ENCODE results near the gene APEH.
A peak's percentile ranks its signal among the peaks of the same experiment; 100 is the strongest.

APEH gene

DNA sequence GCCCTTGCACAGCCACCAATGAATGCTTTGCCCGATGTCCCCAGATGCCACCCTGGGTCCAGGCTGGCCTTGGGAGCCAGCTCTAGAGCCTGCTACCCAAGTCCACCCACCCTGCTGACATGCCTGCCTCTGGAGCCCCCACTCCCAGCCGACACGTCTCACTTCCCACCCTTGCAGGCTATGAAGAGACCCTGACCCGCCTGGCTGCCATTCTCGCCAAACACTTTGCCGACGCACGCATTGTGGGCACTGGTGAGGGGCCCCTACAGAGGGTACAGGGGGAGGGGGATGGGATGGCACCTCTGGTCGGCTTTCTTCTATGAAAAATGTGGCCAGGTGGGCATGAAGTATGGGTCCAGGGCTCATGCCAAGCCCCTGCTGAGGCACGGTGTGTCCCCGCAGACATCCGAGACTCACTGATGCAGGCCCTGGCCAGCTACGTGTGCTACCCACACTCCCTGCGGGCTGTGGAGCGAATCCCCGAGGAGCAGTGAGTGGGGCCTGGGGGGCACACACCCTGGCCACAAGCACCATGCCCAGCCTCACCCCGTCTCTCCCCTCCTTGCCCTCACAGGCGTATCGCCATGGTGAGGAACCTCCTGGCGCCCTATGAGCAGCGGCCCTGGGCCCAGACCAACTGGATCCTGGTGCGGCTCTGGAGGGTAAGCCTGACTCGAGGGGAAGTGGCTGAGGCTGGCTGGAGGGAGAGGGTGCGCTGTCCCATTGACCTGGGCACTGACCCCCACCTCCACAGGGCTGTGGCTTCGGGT, 39.4 kb downstream of the APEH start:
- DNase-seq (ENCODE audit: low spot score) = no peak

DNA sequence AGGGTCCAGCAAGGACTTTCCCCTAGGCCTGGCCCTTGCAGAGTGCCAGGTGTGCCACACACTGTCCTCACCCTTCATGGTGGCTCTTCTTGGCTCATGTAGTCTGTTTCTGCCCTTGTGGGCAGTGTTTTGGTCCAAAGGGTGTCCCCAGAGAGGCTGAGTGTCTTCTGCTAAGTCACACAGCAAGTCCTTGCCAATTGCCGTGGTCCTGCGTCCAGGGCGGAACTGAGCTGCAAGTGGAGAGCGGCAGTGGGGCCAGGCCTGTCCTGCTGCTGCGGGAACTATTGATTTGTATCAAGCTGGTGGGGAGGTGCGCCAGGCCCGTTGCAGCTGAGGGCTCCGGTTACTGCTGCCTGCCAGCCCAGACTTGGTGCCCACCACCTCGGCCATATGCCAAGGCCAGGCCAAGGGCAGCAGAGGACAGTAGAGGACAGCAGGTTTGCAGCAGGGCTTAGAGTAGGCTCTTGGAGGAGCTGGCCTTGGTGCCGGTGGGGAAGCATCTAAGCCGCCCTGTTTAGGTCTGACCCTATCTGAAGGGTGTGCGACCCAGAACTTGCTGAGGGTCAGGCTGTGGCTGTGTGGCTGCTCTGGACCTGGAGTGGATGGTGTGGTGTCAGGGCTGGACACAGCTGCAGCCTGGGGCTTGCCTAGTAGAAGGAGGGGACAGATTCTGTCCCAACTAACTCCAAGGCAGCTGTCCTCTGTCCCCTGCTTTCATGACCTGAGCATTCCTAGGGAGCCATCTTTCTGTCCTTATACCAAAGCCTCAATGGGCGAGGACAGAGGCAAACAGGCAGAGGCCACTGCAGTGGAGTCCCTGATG, 40.8 kb downstream of the APEH start:
- DNase-seq (ENCODE audit: low spot score) = no peak

DNA sequence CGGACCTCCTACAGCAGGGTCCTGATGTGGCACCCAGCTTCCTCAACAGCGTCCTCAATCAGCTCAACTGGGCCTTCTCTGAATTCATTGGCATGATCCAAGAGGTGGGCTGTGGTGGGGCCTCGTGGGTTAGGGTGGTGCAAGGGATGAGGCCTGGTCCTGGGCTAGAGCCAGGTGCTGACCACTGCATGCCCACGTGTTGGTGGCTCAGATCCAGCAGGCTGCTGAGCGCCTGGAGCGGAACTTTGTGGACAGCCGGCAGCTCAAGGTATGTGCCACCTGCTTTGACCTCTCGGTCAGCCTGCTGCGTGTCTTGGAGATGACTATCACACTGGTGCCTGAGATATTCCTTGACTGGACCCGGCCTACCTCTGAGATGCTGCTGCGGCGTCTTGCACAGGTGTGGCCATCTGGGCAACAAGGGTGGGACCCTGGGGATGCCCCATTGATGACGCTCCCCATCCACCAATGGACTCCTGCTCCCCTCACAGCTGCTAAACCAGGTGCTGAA, 41.5 kb downstream of the APEH start:
- DNase-seq (ENCODE audit: low spot score) = no peak

DNA sequence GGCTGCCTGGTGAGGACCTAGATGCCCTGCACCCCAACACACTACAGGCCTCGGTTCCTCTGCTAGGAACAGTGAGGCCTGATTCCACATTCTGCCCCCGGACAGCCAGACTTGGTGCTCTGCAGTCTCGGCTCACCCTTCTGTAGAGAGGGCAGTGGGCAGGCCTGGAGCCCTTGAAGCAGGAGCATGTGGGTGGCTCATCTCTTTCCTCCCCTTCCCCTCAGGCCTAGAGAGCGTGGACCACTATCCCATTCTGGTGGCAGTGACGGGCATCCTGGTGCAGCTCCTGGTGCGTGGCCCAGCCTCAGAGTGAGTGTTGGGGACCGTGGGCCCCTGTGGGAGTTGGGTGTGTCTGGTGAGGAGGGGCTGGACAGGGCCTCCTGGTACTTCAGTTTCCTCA, 42.0 kb downstream of the APEH start:
- no peak for DNase-seq (ENCODE audit: low spot score)

DNA sequence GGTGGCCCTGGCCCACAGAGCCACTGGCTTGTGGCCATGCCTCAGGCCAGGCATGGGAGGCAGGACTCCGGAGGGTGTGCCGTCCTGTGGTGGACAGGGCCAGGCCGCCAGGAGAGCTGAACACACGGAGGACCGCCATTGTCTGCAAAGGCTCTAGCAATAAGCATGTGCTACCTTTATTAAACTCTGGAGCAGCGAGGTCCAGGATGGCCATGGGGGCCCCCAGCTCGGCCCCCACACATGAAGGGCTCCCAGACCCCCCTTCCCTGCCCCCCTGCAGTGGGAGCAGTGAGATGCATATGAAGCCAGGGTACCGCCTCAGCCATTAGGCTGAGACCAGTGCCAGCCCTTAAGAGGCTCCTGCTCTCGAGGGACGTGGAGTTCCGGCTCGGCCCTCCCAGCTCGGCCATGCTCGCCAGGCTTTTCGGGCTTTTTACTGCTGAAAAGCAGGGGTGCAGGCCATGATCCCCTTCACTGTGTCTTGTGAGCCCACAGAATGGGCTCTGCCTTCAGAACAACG, 42.6 kb downstream of the APEH start:
- DNase-seq (ENCODE audit: low spot score) = no peak

DNA sequence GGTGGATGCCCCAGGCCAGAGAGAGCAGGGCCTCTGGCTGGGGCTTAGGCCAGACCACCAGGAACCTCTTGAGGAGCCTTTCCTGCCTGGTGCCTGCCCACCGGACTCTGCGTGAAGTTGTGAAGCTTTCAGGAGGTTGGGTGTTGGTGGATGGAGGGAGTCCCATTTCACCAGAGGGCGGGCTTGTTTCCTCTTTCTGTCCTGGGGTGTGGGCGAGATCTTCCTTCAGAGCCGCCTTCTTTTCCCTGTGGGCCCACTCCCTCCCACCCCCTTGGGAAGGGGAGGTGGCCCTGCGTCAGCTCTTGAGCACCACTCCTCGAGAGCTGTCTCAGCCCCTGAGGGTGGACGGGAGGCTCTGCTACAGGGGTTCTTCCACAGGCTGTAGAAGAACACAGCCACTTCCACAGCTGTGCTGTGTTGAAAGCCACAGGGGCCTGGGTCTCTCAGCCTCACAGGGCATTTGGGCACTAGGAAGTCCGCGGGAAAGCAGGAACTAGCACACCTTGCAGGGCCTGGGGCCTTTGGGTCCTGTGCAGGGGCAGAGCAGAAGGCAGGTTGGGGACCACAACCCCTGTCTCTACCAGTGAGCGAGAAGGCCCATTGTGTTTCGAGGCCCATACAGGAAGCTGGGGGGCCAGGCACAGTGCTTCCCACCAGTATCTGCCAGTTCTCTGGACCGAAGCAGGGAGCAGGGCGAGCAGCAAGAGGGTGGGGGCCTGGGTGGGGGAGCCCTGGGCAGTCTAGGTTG, 43.2 kb downstream of the APEH start:
- DNase-seq (ENCODE audit: low spot score) = no peak

DNA sequence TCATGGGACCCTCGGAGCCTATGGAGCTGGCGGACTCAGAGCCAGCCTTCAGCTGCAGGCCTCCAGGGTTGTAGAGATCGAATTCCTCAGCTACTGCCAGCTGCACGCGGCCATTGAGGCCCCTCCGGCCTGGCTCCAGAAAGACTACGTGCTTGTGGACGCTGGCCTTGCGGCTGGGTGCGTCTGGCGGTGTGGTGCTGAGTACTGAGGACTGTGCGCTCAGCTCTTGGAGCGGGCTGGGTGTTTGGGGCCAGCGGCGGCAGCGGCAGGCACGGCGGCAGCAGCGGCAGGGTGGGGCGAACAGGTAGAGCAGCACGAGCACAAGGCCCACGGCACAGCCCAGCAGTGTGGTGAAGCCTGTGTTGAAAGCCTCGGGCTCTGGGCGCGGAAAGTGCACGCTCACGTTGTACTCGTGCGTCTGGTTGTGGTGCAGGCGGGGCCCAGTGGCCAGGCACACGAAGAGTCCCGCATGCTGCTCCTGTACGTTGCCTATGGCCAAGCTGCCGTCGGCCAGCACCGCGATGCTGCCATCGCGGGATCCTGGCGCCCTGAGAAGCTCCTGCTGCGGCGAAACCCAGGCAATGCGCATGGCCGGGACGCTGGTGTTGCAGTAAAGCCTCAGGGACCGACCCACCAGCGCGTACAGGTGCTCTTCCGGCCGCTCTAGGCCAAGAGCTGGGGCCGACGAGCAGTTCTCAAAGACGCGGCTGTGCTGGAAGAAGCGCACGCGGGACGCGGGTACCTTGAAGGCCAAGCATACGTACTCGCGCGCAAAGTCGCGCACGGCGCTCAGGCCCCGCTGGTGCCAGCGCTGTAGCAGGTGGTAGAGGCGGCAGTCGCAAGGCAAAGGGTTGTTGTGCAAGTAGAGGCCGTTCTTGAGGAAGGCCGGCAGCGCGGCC, 44.1 kb downstream of the APEH start:
- DNase-seq (ENCODE audit: low spot score) = no peak

DNA sequence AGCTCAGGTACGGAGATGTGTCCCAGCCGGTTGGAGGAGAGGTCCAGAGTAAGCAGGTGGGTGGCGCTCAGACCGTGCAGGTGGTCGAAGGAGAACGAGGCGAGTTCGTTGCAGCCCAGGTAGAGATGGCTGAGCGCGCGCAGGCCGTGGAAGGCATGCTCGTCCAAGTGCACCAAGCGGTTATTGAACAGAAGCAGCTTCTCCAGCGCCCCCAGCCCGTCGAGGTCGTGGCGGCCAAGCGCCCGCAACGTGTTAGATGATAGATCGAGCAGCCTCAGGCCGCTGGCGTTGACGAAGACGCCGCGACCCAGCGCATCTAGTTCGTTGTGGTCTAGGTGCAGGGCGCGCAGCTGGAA, 44.7 kb downstream of the APEH start:
- no peak for DNase-seq (ENCODE audit: low spot score)

DNA sequence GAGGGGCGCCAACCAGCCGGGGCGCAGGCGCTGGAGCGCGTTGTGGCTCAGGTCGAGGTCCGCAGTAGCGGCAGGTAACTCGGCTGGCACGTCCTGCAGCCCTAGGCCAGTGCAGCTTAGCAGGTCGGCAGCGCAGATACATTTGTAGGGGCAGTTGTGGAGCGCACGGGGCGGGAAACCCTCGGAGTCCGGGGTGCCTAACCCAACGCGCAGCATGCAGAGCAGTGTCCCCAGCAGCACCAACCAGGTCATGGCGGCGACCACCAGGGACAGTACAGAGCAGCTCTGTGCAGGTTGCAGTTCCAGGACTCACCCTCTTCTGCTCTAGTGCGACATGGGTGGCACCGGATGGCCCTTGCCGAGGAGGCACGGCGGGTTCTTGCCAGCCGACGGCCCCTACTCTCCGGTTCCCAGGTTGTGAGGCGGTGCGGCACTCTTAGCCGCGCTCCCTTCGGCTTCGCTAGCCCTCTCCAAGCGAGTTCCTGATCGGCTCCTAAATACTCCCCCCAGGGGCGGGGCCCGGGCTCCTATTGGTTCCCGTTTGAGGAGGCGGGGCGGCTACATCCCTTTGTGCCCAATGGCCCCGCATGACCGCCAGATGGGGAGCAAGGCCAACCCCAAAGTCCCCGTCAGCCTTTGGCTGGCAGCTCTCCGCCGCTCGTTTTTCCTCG, 45.2 kb downstream of the APEH start, which contains the start of gene AMIGO3:
TSS of gene AMIGO3 (minus strand) at position 471 of the 671 bp plus-strand sequence. CDS start at position 252, 219 bp downstream.
- peak; percentile 92 for DNase-seq (ENCODE audit: low spot score)

DNA sequence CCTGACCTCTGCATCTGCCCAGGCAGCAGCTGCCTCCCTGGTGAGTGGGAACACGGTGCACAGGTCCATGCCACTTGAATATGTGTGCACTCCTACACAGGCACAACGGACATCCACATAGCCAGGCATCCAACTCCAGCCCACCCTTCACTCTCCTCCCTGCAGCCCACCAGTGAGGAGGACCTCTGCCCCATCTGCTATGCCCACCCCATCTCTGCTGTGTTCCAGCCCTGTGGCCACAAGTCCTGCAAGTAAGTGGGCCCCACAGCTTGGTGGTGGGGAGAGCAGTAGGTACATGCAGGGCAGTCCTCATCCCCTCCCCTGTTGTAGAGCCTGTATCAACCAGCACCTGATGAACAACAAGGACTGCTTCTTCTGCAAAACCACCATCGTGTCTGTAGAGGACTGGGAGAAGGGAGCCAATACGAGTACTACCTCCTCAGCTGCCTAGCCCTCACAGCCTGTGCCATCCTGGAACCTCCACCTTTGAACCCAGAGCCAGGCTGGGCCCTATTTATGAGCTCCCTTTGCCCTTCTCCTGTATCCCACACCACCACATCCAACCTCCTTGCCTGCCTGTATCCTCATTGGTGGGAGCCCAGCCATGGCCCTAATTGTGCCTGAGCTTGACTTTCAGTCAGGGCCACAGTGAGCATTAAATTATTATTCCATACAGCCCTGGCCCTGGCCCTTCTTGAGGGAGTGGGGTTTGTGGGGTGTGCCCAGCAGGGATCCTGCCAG, 46.9 kb downstream of the APEH start:
- no peak for DNase-seq (ENCODE audit: low spot score)

DNA sequence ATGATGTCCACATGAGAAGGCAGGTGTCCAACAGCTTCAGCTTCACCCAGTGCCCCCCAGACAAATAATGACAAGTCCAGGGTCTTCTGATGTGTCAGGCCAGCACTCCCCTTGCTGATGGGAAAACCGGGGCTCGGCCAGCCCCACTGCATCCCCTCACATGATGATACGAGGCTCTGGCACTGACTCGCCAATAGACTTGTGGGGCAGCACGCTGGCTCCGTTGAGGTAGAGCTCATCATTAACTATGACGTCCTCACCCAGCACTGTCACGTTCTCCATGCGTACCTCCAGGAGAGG, 47.4 kb downstream of the APEH start:
- no peak for DNase-seq (ENCODE audit: low spot score)

DNA sequence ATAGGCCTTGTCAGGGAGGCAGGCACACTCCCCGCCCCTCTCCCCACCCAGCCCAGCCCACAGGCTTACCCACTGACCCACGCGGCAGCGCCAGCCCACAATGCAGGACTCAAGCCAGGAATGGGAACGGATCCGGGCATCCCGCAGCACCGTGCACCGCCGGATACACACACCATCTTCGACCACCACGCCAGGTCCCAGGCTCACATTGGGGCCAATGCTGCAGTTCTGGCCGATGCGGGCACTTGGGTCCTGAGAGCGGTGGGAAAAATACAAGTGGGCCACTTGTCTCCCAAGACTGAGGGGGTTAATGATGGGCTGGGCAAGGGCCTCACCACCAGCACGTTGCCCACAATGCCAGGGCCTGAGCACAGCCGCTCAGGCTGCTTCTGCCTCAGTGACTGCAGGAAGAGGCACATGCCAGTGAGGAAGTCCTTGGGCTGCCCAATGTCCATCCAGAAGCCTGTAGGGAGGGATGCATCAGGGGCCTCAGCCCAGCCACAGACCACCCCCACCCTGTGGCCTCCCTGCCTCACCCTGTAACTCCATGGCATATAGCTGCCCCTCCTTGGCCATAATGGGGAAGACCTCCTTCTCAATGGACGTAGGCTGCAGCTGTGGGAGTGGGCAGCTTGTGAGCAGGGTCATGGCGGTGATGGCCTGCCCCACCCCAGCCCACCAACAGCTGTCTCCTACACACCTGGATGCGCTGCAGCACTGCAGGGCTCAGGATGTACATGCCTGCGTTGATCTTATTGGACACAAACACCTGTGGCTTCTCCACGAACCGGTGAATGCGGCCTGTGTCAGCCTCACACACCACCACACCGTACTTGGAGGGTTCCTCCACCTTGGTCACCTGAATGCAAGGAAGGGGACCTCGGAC, 48.0 kb downstream of the APEH start:
- no peak for DNase-seq (ENCODE audit: low spot score)

DNA sequence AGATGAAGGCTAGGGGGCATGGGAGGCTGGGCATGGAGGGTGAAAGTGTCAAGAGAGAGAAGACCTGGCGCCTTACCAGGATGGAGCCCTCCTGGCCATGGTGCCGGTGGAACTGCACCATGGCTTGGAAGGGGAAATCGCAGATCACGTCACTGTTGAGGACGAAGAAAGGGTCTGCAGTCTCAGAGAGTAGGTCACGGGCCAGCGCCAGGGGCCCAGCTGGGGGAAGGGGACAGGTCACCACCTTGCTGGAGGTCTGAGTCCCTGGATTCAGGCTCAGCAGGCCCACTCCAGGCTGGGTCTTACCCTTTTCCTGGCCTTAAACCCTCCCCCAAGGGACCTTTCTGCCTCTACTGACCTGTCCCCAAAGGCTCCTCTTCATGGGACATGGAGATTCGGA, 48.7 kb downstream of the APEH start:
- DNase-seq (ENCODE audit: low spot score) = no peak

DNA sequence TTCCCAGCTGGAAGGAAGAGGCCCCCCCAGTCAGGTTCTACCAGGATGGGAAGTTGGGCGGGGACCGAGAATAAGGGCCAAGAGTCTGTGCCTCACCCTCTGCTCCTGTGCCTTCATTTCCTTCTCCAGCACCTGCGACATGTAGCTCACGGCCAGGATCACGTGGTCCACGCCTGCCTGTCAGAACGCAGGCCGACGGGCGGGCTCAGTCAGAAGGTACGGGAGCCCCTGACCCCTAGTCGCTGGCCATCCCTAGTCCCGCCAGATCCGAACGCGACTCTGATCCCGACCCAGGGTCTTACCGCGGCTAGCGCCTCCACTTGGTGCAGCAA, 49.1 kb downstream of the APEH start:
- peak; percentile 38 for DNase-seq (ENCODE audit: low spot score)

DNA sequence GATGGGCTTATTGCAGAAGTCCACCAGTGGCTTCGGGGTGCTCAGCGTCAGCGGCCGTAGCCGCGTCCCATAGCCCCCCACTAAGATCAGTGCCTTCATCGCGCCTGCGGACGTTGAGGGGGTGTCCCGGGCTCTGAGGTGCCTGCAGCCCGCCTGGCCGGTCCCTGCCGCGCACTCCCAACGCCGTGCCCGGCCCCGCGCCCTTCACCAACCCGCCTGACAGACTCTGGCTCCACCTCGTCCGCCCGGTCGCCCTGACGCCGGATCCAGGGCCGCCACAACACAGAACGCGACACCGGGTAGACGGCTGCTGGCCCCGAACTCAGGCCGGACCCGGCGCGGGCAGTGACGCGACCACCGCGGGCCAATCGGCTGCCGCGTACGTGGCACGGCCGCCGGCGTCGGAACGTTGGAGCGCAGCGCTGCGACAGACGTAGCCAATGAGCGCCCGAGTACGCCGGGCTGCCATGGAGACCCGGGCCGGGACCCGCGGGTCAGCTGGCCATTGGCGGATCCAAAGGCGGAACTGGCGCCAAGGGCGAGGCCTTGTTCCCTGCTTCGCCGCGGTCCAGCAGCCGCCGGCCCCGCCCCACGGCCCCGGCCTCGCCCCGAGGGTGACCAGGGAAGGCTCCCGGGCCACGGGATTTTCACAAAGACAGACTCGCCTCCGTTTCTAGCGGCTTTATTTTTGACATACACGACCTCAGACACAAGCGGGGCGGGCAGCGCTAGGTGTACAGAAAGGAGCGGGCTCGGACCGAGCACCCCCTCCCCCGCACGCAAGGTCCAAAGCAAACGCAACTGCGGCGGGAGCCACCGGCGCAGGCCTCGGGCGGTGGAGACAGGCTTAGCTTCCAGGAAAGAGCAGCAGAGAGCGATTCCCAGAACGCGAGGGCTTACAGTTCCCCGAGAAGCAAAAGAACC, 49.7 kb downstream of the APEH start, which contains the start of gene GMPPB:
TSS of gene GMPPB (minus strand) at position 324 of the 924 bp plus-strand sequence. CDS start at position 99, 225 bp downstream.
- peak; percentile 92 for DNase-seq (ENCODE audit: low spot score)

DNA sequence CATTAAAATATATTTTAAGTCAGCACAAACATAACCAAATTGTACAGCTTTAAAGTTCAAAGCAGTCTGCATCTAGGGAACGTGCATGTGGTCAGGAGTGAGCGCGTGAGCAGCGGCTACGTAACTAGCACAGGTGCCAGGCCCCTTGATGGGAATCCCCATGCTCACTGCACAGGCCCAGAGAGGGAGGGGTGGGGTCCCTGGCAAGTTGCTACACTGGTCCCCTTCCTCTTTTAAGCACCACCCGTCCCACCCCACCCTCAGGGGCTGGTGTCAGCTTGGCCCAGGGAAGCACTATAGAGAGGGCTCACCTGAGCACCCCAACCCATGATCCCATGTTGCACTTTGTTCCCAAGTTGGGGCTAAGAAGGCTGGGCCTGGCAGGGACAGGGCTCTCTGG, 50.4 kb downstream of the APEH start:
- DNase-seq (ENCODE audit: low spot score) = no peak

DNA sequence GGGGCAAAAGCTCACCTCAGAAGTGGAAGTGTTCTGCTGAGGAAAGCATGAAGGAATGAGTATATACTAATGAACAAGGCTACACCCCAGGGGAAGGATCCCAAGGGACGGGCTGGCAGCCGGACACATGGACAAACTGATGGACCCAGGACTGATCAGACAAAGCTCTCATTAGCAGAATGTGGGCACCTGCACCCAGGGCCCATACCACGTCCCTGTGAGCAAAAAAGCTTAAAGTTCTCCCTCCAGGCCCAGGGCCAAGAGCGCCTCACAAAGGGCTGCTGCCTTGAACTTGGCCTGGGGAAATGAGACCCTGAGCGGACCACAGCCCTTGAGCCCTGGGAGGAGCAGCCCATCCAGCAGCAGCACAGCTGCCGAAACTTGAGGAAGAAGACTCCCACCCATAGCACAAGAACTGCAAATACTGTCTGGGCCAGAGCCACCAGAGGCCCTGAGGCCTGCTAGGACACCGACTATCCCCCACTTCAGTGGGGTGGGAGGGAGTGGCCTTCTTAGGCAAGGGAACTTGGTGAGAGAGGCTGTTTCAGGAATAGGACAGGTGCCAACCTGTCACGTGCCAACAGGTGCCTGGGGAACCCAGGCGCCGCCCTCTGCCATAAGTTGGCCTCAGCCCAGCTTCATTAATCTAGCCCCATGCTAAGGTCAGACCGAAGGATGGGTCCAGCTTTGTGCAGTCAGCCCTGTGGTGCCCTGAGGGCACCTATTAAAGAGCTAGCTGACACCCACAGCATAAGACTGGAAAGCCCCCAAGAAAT, 51.9 kb downstream of the APEH start:
- no peak for DNase-seq (ENCODE audit: low spot score)
